GM12878 (cell line): ENCODE results near the gene SMARCA4. TPM values are rescaled to one million over a fixed set of nuclear protein-coding genes. Genes with fewer than 3 reads are reported as not detected.

Experiments
- ATAC-seq: fragments of 200-7000 bp; cut with Tn5 transposase; 3 replicates; pipeline ENCODE4 v1.9.1; 2020; ENCODE audit warnings: mild to moderate bottlenecking, moderate library complexity
- BruUV-seq: library from RNA; stranded (reverse); fragments of 400-500 nt; replicated peaks from 2 replicates; lab custom pipeline; 2021; lab: Mats Ljungman, UMichigan
- CTCF ChIA-PET: fragments of 300-600 bp; sonication (Branson Sonifier 250); formaldehyde crosslinking; extraction: SDS; loops from one replicate; lab custom pipeline; 2021; ENCODE audit warnings: inconsistent platforms; lab: Yijun Ruan, JAX
- POLR2A ChIA-PET: fragments of 350-600 bp; formaldehyde crosslinking; extraction: SDS; loops from one replicate; lab custom pipeline; 2021; ENCODE audit warnings: inconsistent platforms; lab: Charles Lee
- RAD21 ChIA-PET: fragments of 300-600 bp; sonication (Branson Sonifier 250); formaldehyde crosslinking; loops from one replicate; lab custom pipeline; 2023; ENCODE audit warnings: antibody characterized with exemption; ENCODE audit not compliant: unreplicated experiment; lab: Charles Lee
- SMC1A ChIA-PET: fragments of 300-600 bp; sonication (Branson Sonifier 250); formaldehyde crosslinking; loops from one replicate; lab custom pipeline; 2023; ENCODE audit not compliant: unreplicated experiment, uncharacterized antibody; lab: Charles Lee
- DNase-seq: peaks from one replicate; pipeline ENCODE4 v3.0.0-alpha.2; 2011; ENCODE audit warnings: low read depth, low spot score
- FAIRE-seq: peaks from 3 replicates; lab custom pipeline; 2011; peaks lifted over from hg19 to GRCh38; lab: Jason Lieb, UNC
- H2AFZ ChIP-seq: 2 replicates; pipeline ENCODE4 v1.6.0; 2011; ENCODE audit warnings: low read depth, low read length, control low read depth; ENCODE audit not compliant: control insufficient read depth
- H3K27ac ChIP-seq: 2 replicates; pipeline ENCODE4 v1.5.1; 2011; ENCODE audit warnings: control low read depth; ENCODE audit not compliant: control insufficient read depth, insufficient read depth
- H3K27me3 ChIP-seq, 2 experiments: replicated peaks in 1 of 2; 2 replicates each; pipeline versions ENCODE4 v1.6.0 to v1.6.1; 2011; ENCODE audit warnings: low read length in 1 of 2; ENCODE audit not compliant: control insufficient read depth in 2 of 2, insufficient read depth in 2 of 2
- H3K36me3 ChIP-seq, 2 experiments: 2 replicates each; pipeline ENCODE4 v1.5.1; 2011; ENCODE audit warnings: low read length in 1 of 2; ENCODE audit not compliant: control insufficient read depth in 2 of 2, insufficient read depth in 2 of 2
- H3K4me1 ChIP-seq: 2 replicates; pipeline ENCODE4 v1.6.1; 2011; ENCODE audit warnings: mild to moderate bottlenecking, low read length, moderate library complexity, mixed read lengths; ENCODE audit not compliant: control insufficient read depth, insufficient read depth
- H3K4me2 ChIP-seq: 2 replicates; pipeline ENCODE4 v1.6.0; 2011; ENCODE audit warnings: control low read depth; ENCODE audit not compliant: control insufficient read depth, insufficient read depth
- H3K4me3 ChIP-seq: fragments of 200-600 bp; sonication (generic); 2 replicates; pipeline ENCODE4 v1.5.1; 2016
- H3K79me2 ChIP-seq: 2 replicates; pipeline ENCODE4 v1.6.0; 2011; ENCODE audit warnings: low read length; ENCODE audit not compliant: control insufficient read depth, insufficient read depth
- H3K9ac ChIP-seq: 2 replicates; pipeline ENCODE4 v1.8.0; 2011; ENCODE audit warnings: low read length, control low read depth, mixed read lengths; ENCODE audit not compliant: control insufficient read depth, insufficient read depth
- H3K9me3 ChIP-seq: replicated peaks from 3 replicates; pipeline ENCODE4 v1.5.1; 2011; ENCODE audit warnings: mild to moderate bottlenecking, low read length; ENCODE audit not compliant: control insufficient read depth, insufficient read depth
- H4K20me1 ChIP-seq: 2 replicates; pipeline ENCODE4 v1.6.0; 2011; ENCODE audit not compliant: control insufficient read depth, insufficient read depth
- BMI1 ChIP-seq: fragments of 450-650 bp; IDR thresholded peaks from 2 replicates; pipeline ENCODE4 v1.6.1; 2016; ENCODE audit warnings: mild to moderate bottlenecking, moderate library complexity, borderline replicate concordance
- CBX5 ChIP-seq: sonication (generic); IDR thresholded peaks from 2 replicates; pipeline ENCODE4 v1.6.1; 2016; ENCODE audit warnings: low read depth, moderate library complexity, mild to moderate bottlenecking, inconsistent platforms
- GATAD2B ChIP-seq: fragments of 450-650 bp; conservative IDR thresholded peaks from 2 replicates; pipeline ENCODE4 v1.6.1; 2017; ENCODE audit warnings: low read depth, mild to moderate bottlenecking, moderate library complexity
- MEF2A ChIP-seq: IDR thresholded peaks from 2 replicates; pipeline ENCODE4 v1.6.1; 2011; ENCODE audit warnings: low read depth, mild to moderate bottlenecking, low read length, moderate library complexity; ENCODE audit not compliant: insufficient read depth
- MYB ChIP-seq: fragments of 150-350 bp; IDR thresholded peaks from 2 replicates; pipeline ENCODE4 v1.6.1; 2014; ENCODE audit warnings: mild to moderate bottlenecking, low read depth, low read length, borderline replicate concordance
- NFIC ChIP-seq: IDR thresholded peaks from 2 replicates; pipeline ENCODE4 v1.6.1; 2012; ENCODE audit warnings: low read depth, mild to moderate bottlenecking, inconsistent platforms, low read length, moderate library complexity
- RUNX3 ChIP-seq: IDR thresholded peaks from 2 replicates; pipeline ENCODE4 v1.6.1; 2012; ENCODE audit warnings: low read length, inconsistent platforms
- SUPT20H ChIP-seq: IDR thresholded peaks from 2 replicates; pipeline ENCODE4 v1.6.1; 2011; ENCODE audit warnings: low read depth, mild to moderate bottlenecking, low read length, moderate library complexity, borderline replicate concordance; ENCODE audit not compliant: control insufficient read depth
- WRNIP1 ChIP-seq: IDR thresholded peaks from 2 replicates; pipeline ENCODE4 v1.6.1; 2011; ENCODE audit warnings: low read depth, low read length, improper control_type of control experiment, borderline replicate concordance
- WGBS: methylation state at CpG from one replicate; pipeline ENCODE4 v1.1.6; 2016; ENCODE audit warnings: low lambda C conversion rate; ENCODE audit not compliant: insufficient replicate concordance, insufficient coverage; ENCODE audit errors: missing lambda C conversion rate; 5-methylcytosine and 5-hydroxymethylcytosine counted together
- in situ Hi-C: fragments of 300-500 bp; cut with MboI; formaldehyde crosslinking; loops from 9 replicates; pipeline ENCODE4 v1.14.3; 2018; ENCODE audit warnings: mixed read lengths
- intact Hi-C: fragments of 100-400 bp; cut with micrococcal nuclease; formaldehyde crosslinking; loops from one replicate; pipeline ENCODE4 v1.14.2; 2022; ENCODE audit not compliant: unreplicated experiment
- polyA plus RNA-seq, 11 experiments: library from polyadenylated mRNA; depleted of rRNA in 4 of 11; unstranded in 6 of 11; stranded (reverse) in 5 of 11; fragments of >200 nt; fragmentation: Nextera tagmentation in 4 of 11; fragmentation: Illumina TruSeq in 1 of 11; extraction: Ambion mirVana in 4 of 11; extraction: Trizol in 1 of 11; gene quantifications; 1 replicate in 1 of 11; 2 replicates in 10 of 11; pipeline versions ENCODE4 v1.2.1 to v1.2.3, GENCODE V29; 2011 to 2016; ENCODE audit warnings: inconsistent platforms in 2 of 11, missing spikeins in 2 of 11, low read depth in 1 of 11
- total RNA-seq, 4 experiments: library from RNA; depleted of rRNA in 3 of 4; stranded (reverse); fragments of >200 nt in 3 of 4; fragmentation: Illumina TruSeq in 1 of 4; extraction: Trizol in 1 of 4; gene quantifications; 2 replicates each; pipeline versions ENCODE4 v1.2.1 to v1.2.3, GENCODE V29; 2013 to 2021
- TF ChIP-seq, protein P1 (sequence below): fragments of 450-650 bp; conservative IDR thresholded peaks from 2 replicates; pipeline ENCODE4 v1.6.1; 2017; ENCODE audit warnings: mild to moderate bottlenecking, moderate library complexity
- TF ChIP-seq, protein P2 (sequence below): fragments of 150-350 bp; IDR thresholded peaks from 2 replicates; pipeline ENCODE4 v1.6.1; 2016; ENCODE audit warnings: low read depth, low read length
- TF ChIP-seq, protein P3 (sequence below): IDR thresholded peaks from 2 replicates; pipeline ENCODE4 v1.6.1; 2011; ENCODE audit warnings: mild to moderate bottlenecking, low read depth, low read length, moderate library complexity; ENCODE audit not compliant: insufficient replicate concordance
- TF ChIP-seq, protein P4 (sequence below): fragments of 450-650 bp; formaldehyde crosslinking; IDR thresholded peaks from 2 replicates; pipeline ENCODE4 v1.5.0; 2022; ENCODE audit warnings: mild to moderate bottlenecking, missing genetic modification characterization

The SMARCA4 gene
- total and polyA plus RNA-seq, 10 of the 15 experiments (the other 5 are each of a cell fraction or from before 2014, with no cell fraction given), result 22.4 to 175 (median 57.4) TPM

DNA sequence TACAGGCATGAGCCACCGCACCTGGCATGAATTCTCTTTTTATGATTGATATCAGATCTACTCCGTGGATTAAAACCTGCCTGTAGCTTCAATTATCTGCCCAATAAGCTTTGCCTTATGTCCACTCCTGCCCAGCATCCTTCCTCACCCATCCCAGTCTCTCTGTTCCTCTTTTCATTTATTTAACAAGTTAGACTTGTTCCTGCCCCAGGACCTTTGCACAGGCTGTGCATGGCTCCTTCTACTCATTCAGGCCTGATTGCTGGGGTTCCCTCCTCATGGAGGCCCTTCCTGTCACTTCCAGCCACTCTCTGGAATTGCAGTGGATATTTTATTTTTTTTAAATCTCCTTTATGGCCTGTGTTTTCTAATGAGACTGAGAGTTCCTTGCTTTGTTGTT lies 27.6 kb downstream of the SMARCA4 start (continued):
- no peak for TF ChIP-seq WRNIP1

DNA sequence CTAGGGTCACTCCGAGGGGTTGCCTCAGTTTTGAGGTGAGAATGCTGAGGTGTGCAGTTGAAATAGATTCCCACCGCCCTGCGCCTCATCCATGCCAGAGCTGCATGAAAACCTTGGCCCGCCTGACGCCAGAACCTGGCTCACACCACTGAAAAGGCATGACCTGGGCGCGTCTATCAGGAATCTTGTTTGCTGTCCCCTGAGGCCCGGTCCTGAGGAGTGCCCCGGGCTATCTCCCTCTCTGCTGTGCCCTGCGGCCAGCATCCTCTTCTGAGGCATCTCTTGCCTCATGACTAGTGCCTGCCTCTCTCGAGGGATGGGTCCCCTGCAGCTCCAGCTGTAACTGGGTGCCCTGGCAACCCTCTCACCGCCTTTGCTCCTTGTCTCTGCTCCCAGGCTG lies 28.1 kb downstream of the SMARCA4 start:
- SMC1A ChIA-PET, result no interaction called here
- H3K9me3 ChIP-seq, result no peaks in the 10 kb centered on the region
- no peak overlapping the region for H3K4me2 ChIP-seq
- no TSS peak for BruUV-seq
- no peaks in the 10 kb centered on the region for H3K4me1 ChIP-seq
- intact Hi-C loops (no loop called here), in situ Hi-C loops (no loop called here)
- POLR2A ChIA-PET, result no interaction called here
- H3K36me3 ChIP-seq, result peaks cover 34 to 51% of the 10 kb centered on the region in 2 experiments
- CTCF ChIA-PET, result no interaction called here
- no peaks in the 10 kb centered on the region for H3K27me3 ChIP-seq
- no peak for ATAC-seq
- FAIRE-seq, result no peak
- H3K79me2 ChIP-seq, result no peaks in the 10 kb centered on the region; the same call in 1 of the 2 replicates
- 98% methylated on average over 11 of the region's 12 CpGs for WGBS
- no peak overlapping the region for H2AFZ ChIP-seq
- no peak for DNase-seq
- H4K20me1 ChIP-seq, result no peaks in the 10 kb centered on the region; the same call in 1 of the 2 replicates
- H3K4me3 ChIP-seq, result no peak overlapping the region
- H3K27ac ChIP-seq, result no peak overlapping the region
- no peak overlapping the region for H3K9ac ChIP-seq
- RAD21 ChIA-PET, result no interaction called here
- no peak for TF ChIP-seq MYB
- TF ChIP-seq, protein P1, sequence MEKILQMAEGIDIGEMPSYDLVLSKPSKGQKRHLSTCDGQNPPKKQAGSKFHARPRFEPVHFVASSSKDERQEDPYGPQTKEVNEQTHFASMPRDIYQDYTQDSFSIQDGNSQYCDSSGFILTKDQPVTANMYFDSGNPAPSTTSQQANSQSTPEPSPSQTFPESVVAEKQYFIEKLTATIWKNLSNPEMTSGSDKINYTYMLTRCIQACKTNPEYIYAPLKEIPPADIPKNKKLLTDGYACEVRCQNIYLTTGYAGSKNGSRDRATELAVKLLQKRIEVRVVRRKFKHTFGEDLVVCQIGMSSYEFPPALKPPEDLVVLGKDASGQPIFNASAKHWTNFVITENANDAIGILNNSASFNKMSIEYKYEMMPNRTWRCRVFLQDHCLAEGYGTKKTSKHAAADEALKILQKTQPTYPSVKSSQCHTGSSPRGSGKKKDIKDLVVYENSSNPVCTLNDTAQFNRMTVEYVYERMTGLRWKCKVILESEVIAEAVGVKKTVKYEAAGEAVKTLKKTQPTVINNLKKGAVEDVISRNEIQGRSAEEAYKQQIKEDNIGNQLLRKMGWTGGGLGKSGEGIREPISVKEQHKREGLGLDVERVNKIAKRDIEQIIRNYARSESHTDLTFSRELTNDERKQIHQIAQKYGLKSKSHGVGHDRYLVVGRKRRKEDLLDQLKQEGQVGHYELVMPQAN, result no peak
- no peak for TF ChIP-seq RUNX3
- TF ChIP-seq, protein P2, sequence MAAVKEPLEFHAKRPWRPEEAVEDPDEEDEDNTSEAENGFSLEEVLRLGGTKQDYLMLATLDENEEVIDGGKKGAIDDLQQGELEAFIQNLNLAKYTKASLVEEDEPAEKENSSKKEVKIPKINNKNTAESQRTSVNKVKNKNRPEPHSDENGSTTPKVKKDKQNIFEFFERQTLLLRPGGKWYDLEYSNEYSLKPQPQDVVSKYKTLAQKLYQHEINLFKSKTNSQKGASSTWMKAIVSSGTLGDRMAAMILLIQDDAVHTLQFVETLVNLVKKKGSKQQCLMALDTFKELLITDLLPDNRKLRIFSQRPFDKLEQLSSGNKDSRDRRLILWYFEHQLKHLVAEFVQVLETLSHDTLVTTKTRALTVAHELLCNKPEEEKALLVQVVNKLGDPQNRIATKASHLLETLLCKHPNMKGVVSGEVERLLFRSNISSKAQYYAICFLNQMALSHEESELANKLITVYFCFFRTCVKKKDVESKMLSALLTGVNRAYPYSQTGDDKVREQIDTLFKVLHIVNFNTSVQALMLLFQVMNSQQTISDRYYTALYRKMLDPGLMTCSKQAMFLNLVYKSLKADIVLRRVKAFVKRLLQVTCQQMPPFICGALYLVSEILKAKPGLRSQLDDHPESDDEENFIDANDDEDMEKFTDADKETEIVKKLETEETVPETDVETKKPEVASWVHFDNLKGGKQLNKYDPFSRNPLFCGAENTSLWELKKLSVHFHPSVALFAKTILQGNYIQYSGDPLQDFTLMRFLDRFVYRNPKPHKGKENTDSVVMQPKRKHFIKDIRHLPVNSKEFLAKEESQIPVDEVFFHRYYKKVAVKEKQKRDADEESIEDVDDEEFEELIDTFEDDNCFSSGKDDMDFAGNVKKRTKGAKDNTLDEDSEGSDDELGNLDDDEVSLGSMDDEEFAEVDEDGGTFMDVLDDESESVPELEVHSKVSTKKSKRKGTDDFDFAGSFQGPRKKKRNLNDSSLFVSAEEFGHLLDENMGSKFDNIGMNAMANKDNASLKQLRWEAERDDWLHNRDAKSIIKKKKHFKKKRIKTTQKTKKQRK, result no peak
- TF ChIP-seq BMI1, result no peak
- TF ChIP-seq CBX5, result no peak
- TF ChIP-seq, protein P3, sequence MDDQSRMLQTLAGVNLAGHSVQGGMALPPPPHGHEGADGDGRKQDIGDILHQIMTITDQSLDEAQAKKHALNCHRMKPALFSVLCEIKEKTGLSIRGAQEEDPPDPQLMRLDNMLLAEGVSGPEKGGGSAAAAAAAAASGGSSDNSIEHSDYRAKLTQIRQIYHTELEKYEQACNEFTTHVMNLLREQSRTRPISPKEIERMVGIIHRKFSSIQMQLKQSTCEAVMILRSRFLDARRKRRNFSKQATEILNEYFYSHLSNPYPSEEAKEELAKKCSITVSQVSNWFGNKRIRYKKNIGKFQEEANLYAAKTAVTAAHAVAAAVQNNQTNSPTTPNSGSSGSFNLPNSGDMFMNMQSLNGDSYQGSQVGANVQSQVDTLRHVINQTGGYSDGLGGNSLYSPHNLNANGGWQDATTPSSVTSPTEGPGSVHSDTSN, result no peak
- TF ChIP-seq NFIC, result no peak
- no peak for TF ChIP-seq GATAD2B
- TF ChIP-seq, protein P4, sequence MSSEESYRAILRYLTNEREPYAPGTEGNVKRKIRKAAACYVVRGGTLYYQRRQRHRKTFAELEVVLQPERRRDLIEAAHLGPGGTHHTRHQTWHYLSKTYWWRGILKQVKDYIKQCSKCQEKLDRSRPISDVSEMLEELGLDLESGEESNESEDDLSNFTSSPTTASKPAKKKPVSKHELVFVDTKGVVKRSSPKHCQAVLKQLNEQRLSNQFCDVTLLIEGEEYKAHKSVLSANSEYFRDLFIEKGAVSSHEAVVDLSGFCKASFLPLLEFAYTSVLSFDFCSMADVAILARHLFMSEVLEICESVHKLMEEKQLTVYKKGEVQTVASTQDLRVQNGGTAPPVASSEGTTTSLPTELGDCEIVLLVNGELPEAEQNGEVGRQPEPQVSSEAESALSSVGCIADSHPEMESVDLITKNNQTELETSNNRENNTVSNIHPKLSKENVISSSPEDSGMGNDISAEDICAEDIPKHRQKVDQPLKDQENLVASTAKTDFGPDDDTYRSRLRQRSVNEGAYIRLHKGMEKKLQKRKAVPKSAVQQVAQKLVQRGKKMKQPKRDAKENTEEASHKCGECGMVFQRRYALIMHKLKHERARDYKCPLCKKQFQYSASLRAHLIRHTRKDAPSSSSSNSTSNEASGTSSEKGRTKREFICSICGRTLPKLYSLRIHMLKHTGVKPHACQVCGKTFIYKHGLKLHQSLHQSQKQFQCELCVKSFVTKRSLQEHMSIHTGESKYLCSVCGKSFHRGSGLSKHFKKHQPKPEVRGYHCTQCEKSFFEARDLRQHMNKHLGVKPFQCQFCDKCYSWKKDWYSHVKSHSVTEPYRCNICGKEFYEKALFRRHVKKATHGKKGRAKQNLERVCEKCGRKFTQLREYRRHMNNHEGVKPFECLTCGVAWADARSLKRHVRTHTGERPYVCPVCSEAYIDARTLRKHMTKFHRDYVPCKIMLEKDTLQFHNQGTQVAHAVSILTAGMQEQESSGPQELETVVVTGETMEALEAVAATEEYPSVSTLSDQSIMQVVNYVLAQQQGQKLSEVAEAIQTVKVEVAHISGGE (CRISPR knock-in tag), result no peak
- no peak for TF ChIP-seq MEF2A
- TF ChIP-seq SUPT20H, result no peak
